Measurements from ENCODE around the gene USP31. TPM values are rescaled to one million over a fixed set of nuclear protein-coding genes. Genes with fewer than 3 reads are reported as not detected.

USP31 gene
- total RNA-seq, 1 donor: 6.2 TPM

- Histone ChIP-seq H2AFZ (ENCODE audit: low read length) (no peak overlapping the region), H3K79me2 (ENCODE audit: insufficient read depth, low read length) (no peaks in the 10 kb centered on the region), H3K4me3 (ENCODE audit: insufficient read depth, low read length) (no peak overlapping the region), H3K4me1 (ENCODE audit: insufficient read depth, low read length) (no peaks in the 10 kb centered on the region), H3K4me2 (ENCODE audit: insufficient read depth, low read length) (no peak overlapping the region), H3K27me3 (ENCODE audit: insufficient read depth, low read length) (no peaks in the 10 kb centered on the region), H3K36me3 (ENCODE audit: insufficient read depth, low read length) (no peaks in the 10 kb centered on the region), H3K27ac (ENCODE audit: low read depth, low read length) (no peak overlapping the region), H4K20me1 (ENCODE audit: insufficient read depth, low read length) (no peaks in the 10 kb centered on the region), H3K9me3 (ENCODE audit: low read depth, low read length) (no peaks in the 10 kb centered on the region)
- DNase-seq (ENCODE audit: insufficient read length, low spot score, missing footprints): no peak
- no peak for TF ChIP-seq CTCF (IDR thresholded peaks at IDR 0.05; ENCODE audit: extremely low read depth, low read depth, low read length)
Measured at GRCh38 chr16:23051587-23051986, 97.7 kb downstream of the USP31 start.

GRCh38 chr16:23048164-23048563 is 101.1 kb downstream of the USP31 start:
- Histone ChIP-seq H3K79me2 (ENCODE audit: insufficient read depth, low read length) (no peaks in the 10 kb centered on the region), H3K27ac (ENCODE audit: low read depth, low read length) (no peak overlapping the region), H3K4me2 (ENCODE audit: insufficient read depth, low read length) (no peak overlapping the region), H3K36me3 (ENCODE audit: insufficient read depth, low read length) (no peaks in the 10 kb centered on the region), H3K27me3 (ENCODE audit: insufficient read depth, low read length) (no peaks in the 10 kb centered on the region), H4K20me1 (ENCODE audit: insufficient read depth, low read length) (no peaks in the 10 kb centered on the region), H3K9me3 (ENCODE audit: low read depth, low read length) (no peaks in the 10 kb centered on the region), H3K4me3 (ENCODE audit: insufficient read depth, low read length) (no peak overlapping the region), H3K4me1 (ENCODE audit: insufficient read depth, low read length) (no peaks in the 10 kb centered on the region), H2AFZ (ENCODE audit: low read length) (no peak overlapping the region)
- DNase-seq (ENCODE audit: insufficient read length, low spot score, missing footprints): no peak
- no peak for TF ChIP-seq CTCF (IDR thresholded peaks at IDR 0.05; ENCODE audit: extremely low read depth, low read depth, low read length)

- Histone ChIP-seq H3K4me2 (ENCODE audit: insufficient read depth, low read length) (no peak overlapping the region), H3K4me3 (ENCODE audit: insufficient read depth, low read length) (no peak overlapping the region), H3K36me3 (ENCODE audit: insufficient read depth, low read length) (no peaks in the 10 kb centered on the region), H3K9me3 (ENCODE audit: low read depth, low read length) (no peaks in the 10 kb centered on the region), H2AFZ (ENCODE audit: low read length) (no peak overlapping the region), H3K4me1 (ENCODE audit: insufficient read depth, low read length) (no peaks in the 10 kb centered on the region), H3K27ac (ENCODE audit: low read depth, low read length) (no peak overlapping the region), H4K20me1 (ENCODE audit: insufficient read depth, low read length) (no peaks in the 10 kb centered on the region), H3K27me3 (ENCODE audit: insufficient read depth, low read length) (no peaks in the 10 kb centered on the region), H3K79me2 (ENCODE audit: insufficient read depth, low read length) (no peaks in the 10 kb centered on the region)
- no peak for DNase-seq (ENCODE audit: insufficient read length, low spot score, missing footprints)
- TF ChIP-seq CTCF (IDR thresholded peaks at IDR 0.05; ENCODE audit: extremely low read depth, low read depth, low read length): no peak
Measured at GRCh38 chr16:23045025-23045424, 104.2 kb downstream of the USP31 start.

GRCh38 chr16:23040246-23040645 is 109.0 kb downstream of the USP31 start:
- H3K27ac ChIP-seq (ENCODE audit: low read depth, low read length): no peak overlapping the region
- H3K9me3 ChIP-seq (ENCODE audit: low read depth, low read length): no peaks in the 10 kb centered on the region
- DNase-seq (ENCODE audit: insufficient read length, low spot score, missing footprints): no peak
- H2AFZ ChIP-seq (ENCODE audit: low read length): no peak overlapping the region
- H3K36me3 ChIP-seq (ENCODE audit: insufficient read depth, low read length): no peaks in the 10 kb centered on the region
- H3K27me3 ChIP-seq (ENCODE audit: insufficient read depth, low read length): no peaks in the 10 kb centered on the region
- no peak overlapping the region for H3K4me2 ChIP-seq (ENCODE audit: insufficient read depth, low read length)
- no peak overlapping the region for H3K4me3 ChIP-seq (ENCODE audit: insufficient read depth, low read length)
- H3K79me2 ChIP-seq (ENCODE audit: insufficient read depth, low read length): no peaks in the 10 kb centered on the region
- no peaks in the 10 kb centered on the region for H4K20me1 ChIP-seq (ENCODE audit: insufficient read depth, low read length)
- no peaks in the 10 kb centered on the region for H3K4me1 ChIP-seq (ENCODE audit: insufficient read depth, low read length)
- TF ChIP-seq CTCF (IDR thresholded peaks at IDR 0.05; ENCODE audit: extremely low read depth, low read depth, low read length): no peak
